Stimulated activated CD4-positive, alpha-beta T cell treated with anti-CD3 and anti-CD28 coated beads, Interleukin-1b, Interleukin-23, amount 100 ng/mL, for 48 hours (primary cell): Measurements from ENCODE around the gene CA5B.
"Not testable (repeated sequence)": the region's sequence is repeated elsewhere in the genome, so short reads cannot be mapped to it uniquely, and the experiment has no call there.

Experiments used
- DNase-seq: peaks from one replicate; pipeline ENCODE4 v3.0.0-alpha.2; 2020

The CA5B gene

DNA sequence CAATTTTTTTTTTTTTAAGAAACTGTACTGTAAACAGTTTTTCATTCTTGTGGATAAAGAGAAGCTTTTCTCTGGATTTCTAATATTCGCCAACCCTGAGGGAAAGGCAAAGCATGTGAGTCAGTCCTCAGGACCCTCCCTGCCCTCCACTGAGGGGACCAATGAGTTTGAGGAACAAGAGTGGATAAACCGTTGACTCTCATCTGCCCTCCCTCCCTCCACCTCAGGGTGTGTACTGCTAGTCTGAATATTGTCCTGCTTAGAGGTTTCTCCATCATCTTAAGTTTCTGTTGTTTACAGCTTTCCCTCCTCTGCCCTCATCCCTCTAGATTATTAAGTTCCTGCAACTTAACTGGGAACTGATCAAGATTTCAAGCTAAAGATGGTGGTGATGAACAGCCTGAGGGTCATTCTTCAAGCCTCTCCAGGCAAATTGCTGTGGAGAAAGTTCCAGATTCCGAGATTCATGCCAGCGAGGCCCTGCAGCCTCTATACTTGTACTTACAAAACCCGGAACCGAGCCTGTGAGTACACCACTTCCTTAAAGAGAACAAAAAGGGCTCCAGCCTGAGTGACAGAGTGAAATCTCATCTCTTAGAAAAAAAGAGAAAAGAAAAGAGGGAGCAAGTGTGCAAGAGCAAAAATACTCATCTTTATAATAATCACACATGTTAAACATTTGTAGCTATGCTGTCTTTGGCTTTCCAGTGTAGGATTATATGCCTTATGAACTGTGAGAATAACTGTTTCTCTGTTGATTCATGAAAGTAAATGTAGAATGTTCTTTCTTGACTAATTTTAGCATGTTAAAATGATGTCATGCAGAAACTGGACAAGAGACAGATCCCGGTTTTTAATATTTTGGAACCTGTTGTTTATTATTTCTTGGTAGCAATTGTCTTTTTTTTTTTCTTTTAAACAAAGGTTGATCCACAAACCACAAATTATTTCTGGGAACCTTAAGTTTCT lies 11.9 kb downstream of the CA5B start:
- DNase-seq: no peak

DNA sequence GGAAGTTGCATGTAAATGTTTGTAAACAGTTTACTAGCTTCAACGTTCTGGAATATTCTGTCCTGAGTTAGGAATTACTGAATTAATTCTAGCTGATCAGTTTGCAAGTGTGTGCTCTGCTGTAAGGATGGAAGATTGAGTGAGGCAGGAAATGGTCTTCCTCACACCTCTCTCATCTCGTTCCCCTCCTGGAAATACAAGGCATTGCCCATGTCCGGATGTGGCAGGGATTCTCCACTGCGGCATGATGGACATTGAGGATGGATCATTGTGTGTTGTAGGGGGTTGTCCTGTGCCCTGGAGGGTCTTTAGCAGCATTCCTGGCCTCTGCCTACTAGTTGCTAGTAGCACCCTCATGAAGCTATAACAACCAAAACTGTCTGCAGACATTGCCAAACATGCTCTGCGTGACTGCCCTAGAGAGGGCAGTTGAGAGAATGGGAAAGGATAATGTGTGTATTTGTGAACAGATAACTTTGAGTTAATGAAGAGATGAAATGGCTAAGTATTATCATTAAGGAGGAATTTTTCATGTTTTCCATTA lies 12.6 kb downstream of the CA5B start:
- no peak for DNase-seq

DNA sequence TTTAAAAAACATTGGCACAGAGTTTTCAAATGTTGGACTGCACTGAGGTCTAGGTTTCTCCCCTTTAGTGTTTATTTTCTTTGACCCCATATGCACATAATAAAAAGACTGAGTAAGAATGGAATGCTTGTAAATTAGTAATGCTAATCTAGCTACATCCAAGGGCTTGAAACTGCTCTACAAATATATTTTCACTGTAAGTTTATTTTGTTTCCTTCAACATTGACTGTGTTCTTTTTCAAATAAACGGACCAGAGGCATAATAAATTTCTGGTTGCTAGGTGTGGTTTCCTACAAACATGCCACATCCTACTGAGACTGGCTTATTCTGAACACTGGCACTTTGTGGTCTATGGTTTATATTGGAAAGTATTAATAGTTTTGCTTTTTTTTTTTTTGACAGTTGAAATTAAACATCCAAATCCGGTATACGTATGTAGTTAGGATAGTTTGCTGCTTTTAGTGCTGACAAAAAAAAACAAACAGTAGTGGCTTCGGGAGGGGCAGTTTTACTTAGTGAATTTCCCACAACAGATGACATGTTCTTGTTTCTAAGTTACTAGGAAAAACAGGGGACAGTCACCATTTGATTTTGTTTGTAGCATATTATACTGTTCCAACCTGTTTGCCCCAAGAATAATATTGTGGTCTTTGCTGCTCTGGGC lies 13.2 kb downstream of the CA5B start:
- DNase-seq: no peak

DNA sequence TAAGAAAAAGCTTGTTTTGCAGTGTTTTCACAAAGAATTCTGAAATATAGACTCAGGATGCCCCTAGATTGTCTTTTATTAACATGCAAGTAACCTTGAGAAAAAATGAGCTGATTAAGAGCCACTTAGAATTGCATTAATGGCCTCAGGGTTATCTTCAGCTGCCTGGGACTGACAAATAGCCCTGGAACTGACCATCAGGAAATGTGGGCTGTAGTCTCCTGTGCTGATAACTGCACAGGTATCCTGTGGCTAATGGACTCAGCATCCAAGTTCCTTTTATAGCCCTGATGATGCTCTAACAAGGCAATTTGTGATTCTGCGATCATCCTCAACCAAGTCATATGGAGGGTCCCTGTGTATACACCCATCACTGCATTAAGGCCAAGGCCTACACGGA lies 17.0 kb downstream of the CA5B start:
- no peak for DNase-seq

DNA sequence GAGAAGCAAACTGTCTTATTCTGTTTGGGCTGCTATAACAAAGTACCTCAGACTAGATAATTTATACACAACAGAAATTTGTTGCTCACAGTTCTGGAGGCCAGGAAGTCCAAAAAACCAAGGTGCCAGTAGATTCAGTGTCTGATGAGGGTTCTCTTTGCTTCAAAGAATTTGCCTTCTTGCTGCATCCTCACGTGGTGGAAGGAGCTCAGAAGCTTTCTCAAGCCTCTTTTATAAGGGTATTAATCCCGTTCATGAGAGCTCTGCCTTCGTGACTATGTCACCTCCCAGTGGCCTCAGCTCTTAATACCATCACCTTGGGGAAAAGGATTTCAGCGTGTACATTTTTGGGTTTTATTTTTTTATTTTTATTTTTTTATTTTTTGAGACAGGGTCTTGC lies 20.1 kb downstream of the CA5B start:
- no peak for DNase-seq

DNA sequence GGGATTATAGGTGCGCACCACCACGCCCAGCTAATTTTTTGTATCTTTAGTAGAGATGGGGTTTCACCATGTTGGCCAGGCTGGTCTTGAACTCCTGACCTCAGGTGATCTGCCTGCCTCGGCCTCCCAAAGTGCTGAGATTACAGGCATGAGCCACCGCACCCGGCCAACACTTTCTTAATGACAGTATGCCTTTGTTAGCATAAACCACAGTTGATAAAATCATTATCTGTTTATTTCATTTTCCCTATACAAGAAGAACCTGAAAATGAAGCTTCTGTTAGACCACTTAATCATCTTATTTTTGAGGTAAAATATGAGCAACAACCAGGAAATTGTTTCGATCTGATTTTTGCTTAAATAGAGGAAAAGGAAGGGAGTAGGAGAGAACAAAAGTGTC lies 21.8 kb downstream of the CA5B start:
- DNase-seq: not testable (repeated sequence)

DNA sequence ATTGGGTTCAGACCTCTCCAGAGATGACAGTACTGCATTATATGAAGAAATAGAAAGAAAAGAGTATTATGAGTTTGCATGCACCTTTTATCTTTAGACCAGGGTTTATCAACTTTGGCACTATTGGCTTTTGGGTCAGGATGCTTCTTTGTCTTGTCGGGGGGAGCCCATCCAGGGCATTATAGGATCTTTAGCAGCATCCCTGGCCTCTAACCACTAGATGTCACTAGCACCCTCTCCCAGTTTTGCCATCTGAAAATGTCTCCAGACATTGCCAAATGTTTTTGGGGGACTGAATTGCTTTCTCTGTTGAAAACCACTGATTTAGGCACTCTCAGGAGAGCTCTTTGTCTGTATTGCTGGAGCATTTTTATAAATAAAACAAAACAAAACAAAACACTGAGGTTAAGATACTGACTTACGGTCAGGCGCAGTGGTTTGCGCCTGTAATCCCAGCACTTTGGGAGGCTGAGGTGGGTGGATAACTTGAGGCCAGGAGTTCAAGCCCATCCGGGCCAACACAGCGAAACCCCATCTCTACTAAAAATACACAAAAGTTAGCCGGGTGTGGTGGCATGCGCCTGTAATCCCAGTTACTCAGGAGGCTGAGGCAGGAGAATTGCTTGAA lies 23.6 kb downstream of the CA5B start:
- DNase-seq: peak; percentile 15

DNA sequence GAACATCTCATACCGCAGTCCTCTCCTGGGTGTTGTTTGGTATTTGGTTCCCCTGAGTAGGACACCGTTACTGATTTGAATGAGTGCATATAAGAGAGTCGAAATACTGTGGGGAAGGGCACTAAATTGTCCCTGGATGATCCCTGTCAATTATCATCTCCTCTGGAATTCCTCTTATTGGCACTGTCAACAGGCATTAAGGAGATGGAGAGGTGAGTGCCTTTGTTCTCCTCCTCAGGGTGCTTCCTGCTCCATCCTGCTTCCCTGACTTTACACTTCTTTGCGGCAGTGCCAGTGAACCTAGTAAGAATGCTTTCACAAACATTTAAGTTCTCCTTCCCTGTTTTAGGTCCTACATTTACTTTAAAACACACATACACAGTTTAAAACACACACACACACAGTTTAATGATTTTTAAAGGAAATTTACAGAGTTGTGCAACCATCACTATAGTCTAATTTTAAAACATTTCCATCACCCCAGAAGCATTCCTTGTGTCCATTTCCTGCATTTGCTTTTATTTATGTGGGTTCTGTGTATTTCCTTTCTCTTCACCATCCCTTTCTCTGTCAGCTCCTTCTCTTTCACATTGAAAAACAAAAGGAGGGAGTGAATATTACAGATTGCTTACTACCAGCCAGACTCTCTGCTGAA lies 31.4 kb downstream of the CA5B start:
- DNase-seq: no peak

DNA sequence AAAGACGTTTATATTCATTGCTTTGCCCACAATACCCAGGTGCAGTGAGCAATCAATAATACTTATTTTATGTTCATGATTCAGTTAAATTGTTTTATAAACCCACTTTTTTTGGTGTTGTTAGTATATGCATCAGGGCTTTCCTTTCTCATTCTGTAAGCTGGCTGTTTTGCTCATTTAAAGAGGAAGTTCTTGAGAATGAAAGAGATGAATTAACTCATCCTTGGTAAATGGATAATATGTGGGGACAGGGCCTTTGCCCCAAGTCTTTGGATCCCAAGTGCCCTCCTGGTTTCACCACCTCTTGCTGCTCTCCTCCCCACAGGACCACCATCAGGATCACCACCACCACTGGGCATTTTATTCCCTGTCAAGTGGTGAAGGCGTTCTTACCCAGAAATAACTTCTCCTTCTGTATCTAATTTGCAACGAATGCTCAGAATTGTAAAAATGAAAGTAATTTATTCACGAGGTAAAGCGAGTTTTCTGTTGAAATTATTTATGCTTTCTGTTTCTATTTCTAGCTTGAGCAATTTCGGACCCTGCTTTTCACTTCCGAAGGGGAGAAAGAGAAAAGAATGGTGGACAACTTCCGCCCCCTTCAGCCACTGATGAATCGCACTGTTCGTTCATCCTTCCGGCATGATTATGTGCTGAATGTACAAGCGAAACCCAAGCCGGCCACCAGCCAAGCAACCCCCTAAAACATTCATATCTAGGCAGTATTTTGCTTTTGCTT lies 44.1 kb downstream of the CA5B start:
- DNase-seq: no peak

DNA sequence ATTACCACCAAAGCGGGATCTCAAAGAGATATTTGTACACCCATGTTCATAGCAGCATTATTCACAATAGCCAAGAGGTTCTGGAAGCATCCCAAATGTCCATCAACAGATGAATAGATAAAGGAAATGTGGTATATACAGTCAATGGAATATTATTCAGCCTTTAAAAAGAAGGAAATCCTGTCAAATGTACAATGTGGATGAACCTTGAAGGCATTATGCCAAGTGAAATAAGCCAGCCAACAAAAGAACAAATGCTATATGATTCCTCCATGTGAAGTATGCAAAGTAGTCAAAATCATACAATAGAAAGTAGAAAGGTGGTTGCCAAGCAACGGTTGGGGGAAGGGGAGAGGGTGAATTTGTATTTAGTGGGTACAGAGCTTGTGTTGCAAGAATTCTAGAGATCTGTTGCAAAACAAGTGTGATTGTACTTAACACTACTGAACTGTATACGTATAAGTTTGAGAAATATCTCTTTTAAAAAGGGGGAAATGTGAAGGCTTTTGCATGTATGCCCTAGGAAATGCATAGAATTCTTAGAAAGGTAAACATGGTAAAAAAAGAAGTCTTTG lies 47.2 kb downstream of the CA5B start:
- no peak for DNase-seq

DNA sequence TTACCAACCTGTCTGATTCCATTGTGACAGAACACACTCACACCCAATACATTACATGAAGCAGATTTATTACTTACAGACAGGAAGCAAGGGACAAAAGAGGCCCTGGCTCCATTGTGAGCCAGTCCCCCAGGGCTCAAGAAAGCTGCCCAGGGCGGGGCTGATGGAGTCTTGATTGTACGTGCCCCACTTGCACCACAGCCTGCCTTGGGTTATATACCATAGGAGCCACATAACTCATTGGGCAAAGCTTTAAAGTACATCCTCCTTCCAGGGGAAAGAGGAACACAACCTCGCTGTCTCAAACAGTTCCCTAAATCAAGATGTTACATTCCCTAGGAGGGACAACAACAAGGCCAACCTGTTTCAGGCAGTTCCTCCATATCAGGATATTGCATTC lies 48.8 kb downstream of the CA5B start:
- DNase-seq: no peak

DNA sequence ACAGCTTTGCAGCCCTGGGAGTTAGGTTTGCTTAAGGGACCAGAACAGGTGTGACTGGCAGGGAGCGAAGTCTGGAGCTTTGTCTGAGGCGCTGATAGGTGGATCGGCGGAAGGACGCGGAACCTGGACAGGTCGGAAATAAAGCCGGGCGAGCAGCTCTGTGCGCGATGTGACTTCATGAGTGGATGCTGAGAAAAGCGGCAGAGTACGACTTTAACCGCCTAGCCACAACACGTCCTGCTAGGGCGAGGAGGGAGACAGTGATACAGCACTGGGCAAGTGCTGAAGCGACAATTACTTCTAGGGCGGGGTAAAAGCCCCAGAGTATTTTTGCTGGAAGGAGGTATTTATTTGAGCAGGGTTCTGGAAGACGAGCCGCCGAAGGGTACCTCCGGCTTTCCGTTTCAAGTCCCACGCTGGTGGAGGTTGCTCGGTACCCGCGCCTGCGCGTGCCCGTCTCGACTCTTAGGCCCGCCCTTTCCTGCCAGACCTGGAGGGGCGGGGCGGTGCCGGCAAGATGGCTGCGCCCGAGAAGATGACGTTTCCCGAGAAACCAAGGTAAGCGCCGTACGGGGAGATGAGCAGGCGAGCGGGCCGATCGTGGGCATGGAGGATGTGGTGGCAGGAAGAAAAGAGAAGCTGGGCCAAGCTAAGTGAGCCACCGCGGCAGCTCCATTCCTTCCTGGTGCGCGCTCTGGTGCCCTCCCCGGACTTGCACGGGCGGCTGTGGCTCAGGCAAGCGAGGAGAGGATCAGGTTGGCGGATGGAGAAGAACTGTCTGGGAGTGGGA lies 52.1 kb downstream of the CA5B start, which contains the start of gene ZRSR2:
TSS of gene ZRSR2 (plus strand) at position 506 of the 790 bp plus-strand sequence. CDS start at position 518, 12 bp downstream.
- peak; percentile 85 for DNase-seq

DNA sequence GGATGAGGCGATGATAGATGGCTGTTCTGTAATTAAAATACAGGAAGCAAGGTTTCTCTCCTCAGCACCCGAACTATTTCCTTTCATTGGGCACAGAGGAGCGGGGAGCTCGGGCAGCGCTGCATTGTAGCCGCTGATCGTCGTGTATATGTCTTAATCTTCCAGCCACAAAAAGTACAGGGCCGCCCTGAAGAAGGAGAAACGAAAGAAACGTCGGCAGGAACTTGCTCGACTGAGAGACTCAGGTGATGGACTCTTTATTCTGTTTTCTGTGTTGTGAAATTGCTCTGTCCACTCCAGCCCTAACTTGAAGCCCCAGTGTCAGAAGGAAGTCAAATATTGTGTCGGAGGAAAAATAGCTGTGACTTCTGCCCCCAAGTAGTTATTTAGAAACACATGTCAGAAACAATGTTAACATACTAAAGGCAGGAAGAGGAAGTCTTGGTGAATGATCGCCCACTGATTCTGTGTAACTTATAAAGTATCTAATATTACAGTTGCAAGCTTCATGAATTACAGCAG lies 52.8 kb downstream of the CA5B start:
- DNase-seq: no peak

DNA sequence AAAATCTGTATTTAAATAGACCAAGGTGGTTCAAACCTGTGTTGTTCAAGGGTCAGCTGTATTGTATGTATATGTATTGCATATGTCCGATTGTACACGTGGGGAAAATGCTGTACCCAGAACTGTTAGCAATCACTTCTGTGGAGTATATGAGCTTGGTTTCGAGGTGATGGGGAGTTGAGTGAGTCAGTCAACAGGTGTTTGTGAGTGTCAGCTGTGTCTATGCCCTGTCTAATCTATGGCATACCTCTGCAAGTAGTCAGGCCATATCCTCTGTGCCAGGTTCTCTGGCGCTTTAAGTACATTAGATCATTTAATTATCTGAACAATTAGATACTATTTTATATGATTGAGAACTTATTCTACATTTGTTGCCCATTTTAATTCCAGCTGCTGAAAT lies 59.6 kb downstream of the CA5B start:
- DNase-seq: no peak

DNA sequence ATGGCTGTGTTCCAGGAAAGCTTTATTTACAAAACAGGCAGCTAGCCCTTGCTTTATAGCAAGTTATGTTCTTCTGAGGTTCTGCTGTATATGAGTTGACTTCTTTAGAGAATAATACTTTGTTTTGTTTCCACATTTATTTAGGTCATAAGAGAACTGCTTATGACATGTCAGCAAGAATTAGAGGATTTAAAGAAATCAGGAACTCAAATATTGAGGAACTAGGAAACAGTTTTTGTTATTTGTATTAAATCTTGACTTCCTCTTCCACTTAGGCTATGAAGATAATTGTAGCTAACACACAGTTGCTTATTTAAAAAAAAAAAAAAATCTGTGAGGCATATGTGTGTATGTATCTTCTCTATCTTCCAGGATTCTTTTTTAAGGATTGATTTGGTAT lies 66.5 kb downstream of the CA5B start:
- no peak for DNase-seq

DNA sequence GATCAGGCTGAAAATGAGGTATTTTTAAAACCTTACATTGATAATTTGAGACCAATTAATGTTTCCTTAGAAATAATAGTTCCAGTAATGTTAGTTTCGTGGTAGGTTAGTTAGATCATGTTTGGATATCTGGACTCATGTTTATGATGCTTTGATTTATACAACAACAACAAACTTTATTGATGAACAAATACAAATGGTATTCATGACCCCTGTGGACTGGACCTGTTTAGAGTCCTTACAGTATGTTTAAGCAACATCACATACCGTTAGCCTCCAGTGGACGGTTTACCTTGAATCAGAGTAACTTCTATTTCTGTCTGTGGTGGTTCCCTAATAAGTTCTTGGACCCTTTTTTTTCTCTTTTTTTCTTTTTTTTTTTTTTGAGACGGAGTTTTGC lies 70.2 kb downstream of the CA5B start:
- DNase-seq: no peak

DNA sequence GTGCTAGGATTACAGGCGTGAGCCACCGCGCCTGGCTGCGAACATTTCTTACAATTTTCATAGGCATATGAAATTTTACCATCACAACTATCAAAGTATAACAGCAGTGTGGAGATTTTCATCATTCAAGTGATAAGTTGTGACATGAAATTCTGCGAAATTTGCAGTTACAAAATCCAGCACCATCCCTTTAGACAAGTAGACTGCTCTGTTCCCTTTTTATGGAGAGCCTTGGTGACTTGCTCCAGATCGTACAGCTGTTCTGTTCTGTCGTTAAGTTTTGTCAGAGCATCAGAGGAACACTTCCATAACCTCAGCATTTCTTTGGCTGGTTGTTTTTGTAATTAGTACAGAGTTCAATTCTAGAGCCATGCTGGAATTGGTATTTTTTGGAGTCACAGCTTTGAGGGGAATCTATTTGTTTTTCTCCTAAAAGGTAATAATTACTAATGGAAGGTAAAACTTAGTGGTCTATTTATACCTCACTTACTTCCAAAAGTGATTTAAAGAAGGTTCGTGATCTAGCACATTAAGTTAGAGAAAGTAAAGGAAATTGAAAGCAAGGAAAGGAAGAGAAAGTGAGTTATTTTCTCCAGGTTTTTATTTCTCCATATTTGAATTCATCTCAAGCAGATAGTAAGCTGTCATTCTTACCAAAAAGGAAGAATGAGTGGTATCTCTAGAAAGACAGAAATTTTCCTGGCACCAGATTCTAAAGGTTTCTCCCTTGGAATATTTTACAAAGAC lies 74.3 kb downstream of the CA5B start:
- DNase-seq: no peak

DNA sequence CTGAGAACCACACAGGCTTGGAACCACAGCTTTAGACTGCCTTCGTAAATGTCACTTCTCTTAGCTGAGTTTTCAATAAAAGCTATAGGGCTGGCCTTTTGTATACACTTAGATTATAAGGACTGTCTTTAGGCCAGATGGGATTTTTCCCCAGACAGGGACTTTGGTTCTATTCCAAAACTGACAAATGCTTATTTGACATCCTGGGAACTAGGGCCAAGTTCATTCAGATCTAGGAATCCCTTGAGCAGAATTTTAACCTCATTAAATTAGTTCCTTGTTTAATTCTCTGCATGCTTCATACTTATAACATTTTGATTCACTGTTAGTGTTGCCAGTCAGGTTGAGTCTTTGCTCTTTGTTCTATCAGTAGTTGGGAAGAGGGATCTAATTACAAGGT lies 75.3 kb downstream of the CA5B start:
- no peak for DNase-seq

DNA sequence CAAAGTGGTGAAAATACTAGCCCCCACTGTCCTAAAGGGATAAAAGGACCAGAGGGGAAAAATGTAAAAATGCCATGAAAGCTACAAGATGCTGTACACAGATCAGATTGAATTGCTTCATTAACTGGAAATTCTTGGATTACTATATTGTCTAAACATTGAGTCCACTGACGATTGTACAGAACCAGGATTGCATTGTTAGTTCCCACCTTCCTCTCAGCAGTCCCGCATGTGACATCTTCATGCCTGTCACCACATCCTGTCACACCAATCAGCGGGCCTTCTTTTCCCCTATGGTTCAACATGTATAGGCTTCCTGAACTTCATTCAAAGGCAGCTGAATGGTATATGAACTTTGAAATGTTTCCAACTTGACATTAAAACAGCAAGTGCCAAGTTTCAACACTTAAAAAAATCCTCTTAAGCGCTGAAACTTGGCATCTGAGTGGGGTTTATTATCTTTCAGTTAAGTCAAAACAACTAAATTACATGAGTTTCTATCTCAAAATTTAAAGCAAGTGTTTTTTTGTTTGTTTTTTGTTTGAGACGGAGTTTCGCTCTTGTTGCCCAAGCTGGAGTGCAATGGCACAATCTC lies 76.8 kb downstream of the CA5B start:
- DNase-seq: no peak
